ENCODE results near the gene SV2C. TPM values are rescaled to one million over a fixed set of nuclear protein-coding genes. Genes with fewer than 3 reads are reported as not detected.

Gene SV2C
- total and polyA plus RNA-seq, 4 experiments from 2014 or later = 0.02 TPM; not detected in 3

GRCh38 chr5:76269259-76269931, 186.2 kb downstream of the SV2C start:
- no peak for DNase-seq
- no peak overlapping the region for H3K27ac Mint-ChIP-seq

GRCh38 chr5:76269932-76270610, 186.9 kb downstream of the SV2C start:
- POLR2A ChIA-PET (ENCODE audit: partially characterized antibody) = interaction anchor here (0.7 kb wide), 1 partner anchor 55 kb away, joined by 3 read pairs; no protein-coding TSS in a partner anchor
- intact Hi-C loops (cut with micrococcal nuclease) = no loop called here
- peaks cover 0 to 9% (median 7%) of the 10 kb centered on the region in 4 donors for H3K4me1 Mint-ChIP-seq
- H3K36me3 Mint-ChIP-seq = no peaks in the 10 kb centered on the region
- H3K4me3 ChIP-seq (ENCODE audit: low read length in 2 of 2) = no peak overlapping the region
- H3K9me3 Mint-ChIP-seq = no peaks in the 10 kb centered on the region
- no peak overlapping the region for H3K4me3 Mint-ChIP-seq
- no peaks in the 10 kb centered on the region for H3K9me3 ChIP-seq (ENCODE audit: control insufficient read depth in 1 of 2, low read length in 2 of 2)
- H3K27ac Mint-ChIP-seq = no peak overlapping the region
- no peaks in the 10 kb centered on the region for H3K36me3 ChIP-seq (ENCODE audit: insufficient read depth, low read length)
- H3K27me3 Mint-ChIP-seq = peaks cover 2% of the 10 kb centered on the region in 2 donors
- no peaks in the 10 kb centered on the region for H3K4me1 ChIP-seq (ENCODE audit: insufficient read depth, low read length)
- no peak overlapping the region for H3K27ac ChIP-seq (ENCODE audit: low read depth, low read length)
- CTCF ChIA-PET (ENCODE audit: partially characterized antibody) = no interaction called here
- no peak for DNase-seq
- no peaks in the 10 kb centered on the region for H3K27me3 ChIP-seq (ENCODE audit: insufficient read depth, low read length)

More at GRCh38 chr5:76269259-76269931, 186.2 kb downstream of the SV2C start:
- Histone ChIP-seq H3K4me3 (ENCODE audit: low read length in 2 of 2) (no peak overlapping the region), H3K4me1 (ENCODE audit: insufficient read depth, low read length) (no peaks in the 10 kb centered on the region), H3K36me3 (ENCODE audit: insufficient read depth, low read length) (no peaks in the 10 kb centered on the region), H3K9me3 (ENCODE audit: control insufficient read depth in 1 of 2, low read length in 2 of 2) (no peaks in the 10 kb centered on the region), H3K27ac (ENCODE audit: low read depth, low read length) (no peak overlapping the region), H3K27me3 (ENCODE audit: insufficient read depth, low read length) (no peaks in the 10 kb centered on the region)
- POLR2A ChIA-PET (ENCODE audit: partially characterized antibody) = no interaction called here
- CTCF ChIA-PET (ENCODE audit: partially characterized antibody) = no interaction called here
- no peak overlapping the region for H3K4me3 Mint-ChIP-seq
- intact Hi-C loops (cut with micrococcal nuclease) = no loop called here
- no peaks in the 10 kb centered on the region for H3K36me3 Mint-ChIP-seq
- H3K9me3 Mint-ChIP-seq = no peaks in the 10 kb centered on the region
- peaks cover 2% of the 10 kb centered on the region in 2 donors for H3K27me3 Mint-ChIP-seq
- peaks cover 0 to 9% (median 7%) of the 10 kb centered on the region in 4 donors for H3K4me1 Mint-ChIP-seq

GRCh38 chr5:76271836-76272235, 188.7 kb downstream of the SV2C start:
- no peak overlapping the region for H3K4me3 Mint-ChIP-seq
- H3K27ac Mint-ChIP-seq = no peak overlapping the region
- no peak overlapping the region for H3K27ac ChIP-seq (ENCODE audit: low read depth, low read length)
- H3K4me1 ChIP-seq (ENCODE audit: insufficient read depth, low read length) = no peaks in the 10 kb centered on the region
- no peak for DNase-seq
- H3K27me3 Mint-ChIP-seq = peaks cover 2% of the 10 kb centered on the region in 2 donors
- ChIA-PET CTCF (ENCODE audit: partially characterized antibody) (interaction anchor here (1.1 kb wide), 1 partner anchor 37 kb away, joined by 3 read pairs; no protein-coding TSS in a partner anchor), POLR2A (ENCODE audit: partially characterized antibody) (no interaction called here)
- no peaks in the 10 kb centered on the region for H3K36me3 Mint-ChIP-seq
- H3K9me3 ChIP-seq (ENCODE audit: control insufficient read depth in 1 of 2, low read length in 2 of 2) = no peaks in the 10 kb centered on the region
- peaks cover 0 to 9% (median 7%) of the 10 kb centered on the region in 4 donors for H3K4me1 Mint-ChIP-seq
- no peaks in the 10 kb centered on the region for H3K27me3 ChIP-seq (ENCODE audit: insufficient read depth, low read length)
- H3K4me3 ChIP-seq (ENCODE audit: low read length in 2 of 2) = no peak overlapping the region
- no peaks in the 10 kb centered on the region for H3K9me3 Mint-ChIP-seq
- H3K36me3 ChIP-seq (ENCODE audit: insufficient read depth, low read length) = no peaks in the 10 kb centered on the region
- intact Hi-C loops (cut with micrococcal nuclease) = no loop called here

- Mint-ChIP-seq H3K9me3 (no peaks in the 10 kb centered on the region), H3K4me1 (peaks cover 0 to 9% (median 7%) of the 10 kb centered on the region in 4 donors), H3K4me3 (no peak overlapping the region), H3K27ac (no peak overlapping the region), H3K36me3 (no peaks in the 10 kb centered on the region), H3K27me3 (peaks cover 2% of the 10 kb centered on the region in 2 donors)
- DNase-seq = no peak
- POLR2A ChIA-PET (ENCODE audit: partially characterized antibody) = no interaction called here
- no peaks in the 10 kb centered on the region for H3K36me3 ChIP-seq (ENCODE audit: insufficient read depth, low read length)
- no peaks in the 10 kb centered on the region for H3K27me3 ChIP-seq (ENCODE audit: insufficient read depth, low read length)
- CTCF ChIA-PET (ENCODE audit: partially characterized antibody) = interaction anchor here (0.7 kb wide), 1 partner anchor 98 kb away, joined by 3 read pairs; no protein-coding TSS in a partner anchor
- intact Hi-C loops (cut with micrococcal nuclease) = no loop called here
- H3K4me1 ChIP-seq (ENCODE audit: insufficient read depth, low read length) = no peaks in the 10 kb centered on the region
- H3K27ac ChIP-seq (ENCODE audit: low read depth, low read length) = no peak overlapping the region
- no peaks in the 10 kb centered on the region for H3K9me3 ChIP-seq (ENCODE audit: control insufficient read depth in 1 of 2, low read length in 2 of 2)
- no peak overlapping the region for H3K4me3 ChIP-seq (ENCODE audit: low read length in 2 of 2)
Observed at GRCh38 chr5:76273206-76273885, 190.2 kb downstream of the SV2C start.

- Histone ChIP-seq H3K4me3 (ENCODE audit: low read length in 2 of 2) (no peak overlapping the region), H3K36me3 (ENCODE audit: insufficient read depth, low read length) (no peaks in the 10 kb centered on the region), H3K9me3 (ENCODE audit: control insufficient read depth in 1 of 2, low read length in 2 of 2) (no peaks in the 10 kb centered on the region), H3K27me3 (ENCODE audit: insufficient read depth, low read length) (no peaks in the 10 kb centered on the region), H3K27ac (ENCODE audit: low read depth, low read length) (no peak overlapping the region), H3K4me1 (ENCODE audit: insufficient read depth, low read length) (no peaks in the 10 kb centered on the region)
- DNase-seq = no peak
- H3K9me3 Mint-ChIP-seq = no peaks in the 10 kb centered on the region
- CTCF ChIA-PET (ENCODE audit: partially characterized antibody) = interaction anchor here (0.9 kb wide), 1 partner anchor 10 kb away, joined by 3 read pairs; no protein-coding TSS in a partner anchor
- no peak overlapping the region for H3K4me3 Mint-ChIP-seq
- H3K27ac Mint-ChIP-seq = no peak overlapping the region
- no peaks in the 10 kb centered on the region for H3K36me3 Mint-ChIP-seq
- intact Hi-C loops (cut with micrococcal nuclease) = no loop called here
- POLR2A ChIA-PET (ENCODE audit: partially characterized antibody) = no interaction called here
- peaks cover 2% of the 10 kb centered on the region in 2 donors for H3K27me3 Mint-ChIP-seq
- H3K4me1 Mint-ChIP-seq = peaks cover 0 to 9% (median 6%) of the 10 kb centered on the region in 4 donors
Observed at GRCh38 chr5:76274571-76274970, 191.4 kb downstream of the SV2C start.

- intact Hi-C loops (cut with micrococcal nuclease) = no loop called here
- Histone ChIP-seq H3K36me3 (ENCODE audit: insufficient read depth, low read length) (no peaks in the 10 kb centered on the region), H3K27ac (ENCODE audit: low read depth, low read length) (no peak overlapping the region), H3K4me1 (ENCODE audit: insufficient read depth, low read length) (no peaks in the 10 kb centered on the region), H3K4me3 (ENCODE audit: low read length in 2 of 2) (no peak overlapping the region), H3K27me3 (ENCODE audit: insufficient read depth, low read length) (no peaks in the 10 kb centered on the region), H3K9me3 (ENCODE audit: control insufficient read depth in 1 of 2, low read length in 2 of 2) (no peaks in the 10 kb centered on the region)
- H3K4me3 Mint-ChIP-seq = no peak overlapping the region
- DNase-seq = no peak
- no peak overlapping the region for H3K27ac Mint-ChIP-seq
- no peaks in the 10 kb centered on the region for H3K4me1 Mint-ChIP-seq
- H3K27me3 Mint-ChIP-seq = peaks cover 0 to 2% of the 10 kb centered on the region in 2 donors
- ChIA-PET CTCF (ENCODE audit: partially characterized antibody) (no interaction called here), POLR2A (ENCODE audit: partially characterized antibody) (no interaction called here)
- no peaks in the 10 kb centered on the region for H3K36me3 Mint-ChIP-seq
- H3K9me3 Mint-ChIP-seq = no peaks in the 10 kb centered on the region
Observed at GRCh38 chr5:76277736-76278135, 194.6 kb downstream of the SV2C start.

GRCh38 chr5:76278261-76278789, 195.1 kb downstream of the SV2C start:
- no peaks in the 10 kb centered on the region for H3K9me3 ChIP-seq (ENCODE audit: control insufficient read depth in 1 of 2, low read length in 2 of 2)
- H3K27ac ChIP-seq (ENCODE audit: low read depth, low read length) = no peak overlapping the region
- intact Hi-C loops (cut with micrococcal nuclease) = no loop called here
- Mint-ChIP-seq H3K4me3 (no peak overlapping the region), H3K36me3 (no peaks in the 10 kb centered on the region), H3K27ac (no peak overlapping the region), H3K4me1 (peaks cover 0 to 1% (median 0%) of the 10 kb centered on the region in 4 donors), H3K27me3 (peaks cover 0 to 2% of the 10 kb centered on the region in 2 donors), H3K9me3 (no peaks in the 10 kb centered on the region)
- peaks cover 1% of the 10 kb centered on the region for H3K4me1 ChIP-seq (ENCODE audit: insufficient read depth, low read length)
- H3K36me3 ChIP-seq (ENCODE audit: insufficient read depth, low read length) = no peaks in the 10 kb centered on the region
- H3K4me3 ChIP-seq (ENCODE audit: low read length in 2 of 2) = no peak overlapping the region
- no peaks in the 10 kb centered on the region for H3K27me3 ChIP-seq (ENCODE audit: insufficient read depth, low read length)
- ChIA-PET POLR2A (ENCODE audit: partially characterized antibody) (no interaction called here), CTCF (ENCODE audit: partially characterized antibody) (interaction anchor here (0.9 kb wide), 1 partner anchor 23 kb away, joined by 3 read pairs; no protein-coding TSS in a partner anchor)
- DNase-seq = no peak

All from CD4-positive, alpha-beta memory T cell (primary cell).